Endothelial cell of umbilical vein (primary cell): Measurements from ENCODE around the gene MATN1. TPM values are rescaled to one million over a fixed set of nuclear protein-coding genes. Genes with fewer than 3 reads are reported as not detected.

Experiments
- BruUV-seq: library from RNA; stranded (reverse); fragments of 400-500 nt; replicated peaks from 2 replicates; lab custom pipeline; 2021; lab: Mats Ljungman, UMichigan
- CTCF ChIA-PET: fragments of 300-600, 350-600 bp; sonication (Branson Sonifier 250); formaldehyde crosslinking; loops from one replicate; lab custom pipeline; 2021; ENCODE audit warnings: antibody characterized with exemption, inconsistent platforms; lab: Charles Lee
- POLR2A ChIA-PET: fragments of 300-600, 350-600 bp; sonication (Branson Sonifier 250); formaldehyde crosslinking; loops from one replicate; lab custom pipeline; 2021; ENCODE audit warnings: antibody characterized with exemption, inconsistent platforms; lab: Charles Lee
- DNase-seq: peaks from one replicate; pipeline ENCODE4 v3.0.0-alpha.2; 2011; ENCODE audit warnings: low read depth, low spot score
- FAIRE-seq: peaks from 2 replicates; lab custom pipeline; 2011; peaks lifted over from hg19 to GRCh38; lab: Jason Lieb, UNC
- H2AFZ ChIP-seq: 2 replicates; pipeline ENCODE4 v1.6.0; 2012; ENCODE audit warnings: low read depth, low read length, control low read depth, inconsistent platforms
- H3K27ac ChIP-seq: 2 replicates; pipeline ENCODE4 v1.5.1; 2011; ENCODE audit warnings: low read depth, mild to moderate bottlenecking, control low read depth, low read length, moderate library complexity; ENCODE audit not compliant: insufficient read depth
- H3K27me3 ChIP-seq, 2 experiments: 2 replicates each; pipeline versions ENCODE4 v1.6.0 to v1.6.1; 2011; ENCODE audit warnings: low read length in 2 of 2, mixed read lengths in 1 of 2; ENCODE audit not compliant: control insufficient read depth in 2 of 2, insufficient read depth in 2 of 2
- H3K36me3 ChIP-seq, 2 experiments: 2 replicates in 1 of 2; 3 replicates in 1 of 2; pipeline ENCODE4 v1.5.1; 2011; ENCODE audit warnings: low read length in 2 of 2, mild to moderate bottlenecking in 1 of 2, moderate library complexity in 1 of 2; ENCODE audit not compliant: control insufficient read depth in 2 of 2, insufficient read depth in 2 of 2; ENCODE audit errors: extremely low read depth in 1 of 2
- H3K4me1 ChIP-seq: 3 replicates; pipeline ENCODE4 v1.5.1; 2011; ENCODE audit warnings: mild to moderate bottlenecking, low read length; ENCODE audit not compliant: control insufficient read depth, insufficient read depth; ENCODE audit errors: extremely low read depth
- H3K4me2 ChIP-seq: 2 replicates; pipeline ENCODE4 v1.6.1; 2011; ENCODE audit warnings: low read length, control low read depth, mixed read lengths; ENCODE audit not compliant: insufficient read depth
- H3K4me3 ChIP-seq, 3 experiments: fragments of 200-600 bp in 1 of 3; sonication (generic), shearing (Covaris generic) in 1 of 3; replicated peaks in 1 of 3; 2 replicates each; pipeline ENCODE4 v1.5.1; 2011 to 2016; ENCODE audit warnings: control low read depth in 3 of 3, low read length in 3 of 3, mild to moderate bottlenecking in 2 of 3, inconsistent platforms in 1 of 3, low read depth in 1 of 3, moderate library complexity in 1 of 3; ENCODE audit not compliant: insufficient read depth in 1 of 3
- H3K79me2 ChIP-seq: 2 replicates; pipeline ENCODE4 v1.6.0; 2012; ENCODE audit warnings: low read length, inconsistent platforms; ENCODE audit not compliant: control insufficient read depth, insufficient read depth
- H3K9ac ChIP-seq: replicated peaks from 2 replicates; pipeline ENCODE3; 2011; ENCODE audit warnings: low read length, control low read depth; ENCODE audit not compliant: insufficient read depth; ENCODE audit errors: extremely low read depth
- H3K9me1 ChIP-seq: replicated peaks from 3 replicates; pipeline ENCODE4 v1.6.0; 2011; ENCODE audit warnings: mild to moderate bottlenecking, low read length; ENCODE audit not compliant: control insufficient read depth, insufficient read depth; ENCODE audit errors: extremely low read depth
- H3K9me3 ChIP-seq: replicated peaks from 2 replicates; pipeline ENCODE4 v1.5.1; 2012; ENCODE audit warnings: low read length, inconsistent platforms; ENCODE audit not compliant: control insufficient read depth, insufficient read depth
- H4K20me1 ChIP-seq: replicated peaks from 2 replicates; pipeline ENCODE3; 2011; ENCODE audit warnings: mild to moderate bottlenecking, low read length; ENCODE audit not compliant: control insufficient read depth, insufficient read depth; ENCODE audit errors: extremely low read depth
- EZH2 ChIP-seq: IDR thresholded peaks from 2 replicates; pipeline ENCODE4 v1.6.1; 2012; ENCODE audit warnings: borderline replicate concordance, low read depth, mild to moderate bottlenecking, moderate library complexity, low read length, inconsistent platforms; ENCODE audit not compliant: severe bottlenecking
- FOS ChIP-seq: IDR thresholded peaks from 2 replicates; pipeline ENCODE4 v1.6.1; 2011; ENCODE audit warnings: mild to moderate bottlenecking, low read length, moderate library complexity, borderline replicate concordance; ENCODE audit not compliant: insufficient read depth
- GATA2 ChIP-seq: IDR thresholded peaks from 2 replicates; pipeline ENCODE4 v1.7.0; 2011; ENCODE audit warnings: low read depth, mild to moderate bottlenecking, moderate library complexity, mixed read lengths, low read length; ENCODE audit not compliant: insufficient read length, insufficient read depth
- JUN ChIP-seq: IDR thresholded peaks from 2 replicates; pipeline ENCODE4 v1.6.1; 2011; ENCODE audit warnings: borderline replicate concordance, low read depth; ENCODE audit not compliant: insufficient read length, insufficient read depth
- MYC ChIP-seq: IDR thresholded peaks from one replicate; pipeline ENCODE4 v1.6.1; 2011; ENCODE audit warnings: mild to moderate bottlenecking, low read depth, low read length
- POLR2A ChIP-seq: IDR thresholded peaks from 2 replicates; pipeline ENCODE4 v1.6.1; 2012; ENCODE audit warnings: low read depth, mild to moderate bottlenecking, control low read depth, low read length
- POLR2AphosphoS5 ChIP-seq: IDR thresholded peaks from 2 replicates; pipeline ENCODE4 v1.6.1; 2012; ENCODE audit warnings: low read depth, mild to moderate bottlenecking, control low read depth, low read length, moderate library complexity; ENCODE audit not compliant: insufficient read depth
- dilution Hi-C: fragments of 300-500 bp; cut with MboI; formaldehyde crosslinking; loops from one replicate; pipeline ENCODE4 v1.15.0; 2019; ENCODE audit warnings: low sequenced_read_pairs; ENCODE audit not compliant: extremely low pct_ligation_motif_present
- intact Hi-C: fragments of 100-400 bp; cut with micrococcal nuclease; formaldehyde crosslinking; loops from one replicate; pipeline ENCODE4 v1.10.0; 2022
- polyA plus RNA-seq, 4 experiments: library from polyadenylated mRNA; depleted of rRNA in 3 of 4; stranded (reverse) in 3 of 4; unstranded in 1 of 4; fragments of >200 nt; gene quantifications; 2 replicates each; pipeline versions ENCODE4 v1.2.1 to v1.2.3, GENCODE V29; 2011 to 2012; ENCODE audit warnings: missing spikeins in 1 of 4
- total RNA-seq: library from RNA; stranded (reverse); gene quantifications from 2 replicates; pipeline ENCODE4 v1.2.3, GENCODE V29; 2021
- TF ChIP-seq, protein P1 (sequence below): IDR thresholded peaks from 2 replicates; pipeline ENCODE4 v1.6.1; 2011; ENCODE audit not compliant: insufficient read depth, insufficient read length
- TF ChIP-seq, protein P2 (sequence below), 2 donors: IDR thresholded peaks; 1 replicate in 1 of 2; 2 replicates in 1 of 2; pipeline ENCODE4 v1.5.1; 2011; ENCODE audit warnings: low read length in 2 of 2, mild to moderate bottlenecking in 2 of 2, moderate library complexity in 2 of 2, control low read depth in 1 of 2, inconsistent platforms in 1 of 2, low read depth in 1 of 2; ENCODE audit not compliant: insufficient read depth in 1 of 2; ENCODE audit errors: extremely low read depth in 1 of 2

Gene MATN1
- total and polyA plus RNA-seq, 2 donors (not counting 3 experiments of a cell fraction or from before 2014, with no cell fraction given) = 0.29 to 0.36 TPM

DNA sequence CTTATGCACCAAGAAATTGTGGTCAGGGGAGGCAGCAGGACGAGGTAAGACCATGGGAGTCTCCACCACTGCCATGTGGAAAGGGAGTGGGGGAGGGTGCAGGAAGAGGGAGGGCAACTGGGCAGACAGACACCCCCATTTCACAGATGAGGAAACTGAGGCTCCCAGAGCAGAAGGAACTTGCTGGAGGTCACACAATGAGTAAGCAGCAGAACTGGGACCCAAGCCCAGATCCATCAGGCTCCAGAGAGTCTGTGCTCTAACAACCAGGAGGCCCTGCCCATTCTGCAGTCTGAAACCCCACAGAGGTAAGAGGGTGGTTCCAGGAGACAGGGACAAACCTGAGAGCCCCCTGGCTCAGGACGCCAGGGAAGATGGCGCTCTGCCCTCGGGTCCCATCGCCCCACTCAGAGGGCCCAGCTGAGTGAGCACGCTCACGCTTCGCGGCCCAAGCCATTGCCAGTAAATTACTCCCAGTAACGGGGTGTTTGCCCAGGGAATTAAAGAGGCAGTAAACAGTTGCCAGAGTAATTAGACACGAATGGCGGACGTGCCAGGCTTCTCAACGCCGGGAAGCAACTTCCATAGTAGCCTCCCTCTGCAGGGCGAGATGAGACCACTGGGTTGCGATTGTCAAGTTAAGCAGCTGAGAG, 59.2 kb downstream of the MATN1 start:
- intact Hi-C loops (no loop called here), dilution Hi-C loops (no loop called here)
- ChIA-PET POLR2A (no interaction called here), CTCF (no interaction called here)
- no peaks in the 10 kb centered on the region for H3K4me1 ChIP-seq
- H2AFZ ChIP-seq = no peak overlapping the region
- FAIRE-seq = no peak
- H3K9me3 ChIP-seq = no peaks in the 10 kb centered on the region
- H3K9me1 ChIP-seq = no peaks in the 10 kb centered on the region
- no TSS peak for BruUV-seq
- H3K4me2 ChIP-seq = no peak overlapping the region
- no peak for DNase-seq
- no peaks in the 10 kb centered on the region for H4K20me1 ChIP-seq
- H3K4me3 ChIP-seq = no peak overlapping the region
- H3K36me3 ChIP-seq = no peaks in the 10 kb centered on the region
- no peaks in the 10 kb centered on the region for H3K79me2 ChIP-seq
- TF ChIP-seq POLR2A = no peak
- TF ChIP-seq, protein P1, sequence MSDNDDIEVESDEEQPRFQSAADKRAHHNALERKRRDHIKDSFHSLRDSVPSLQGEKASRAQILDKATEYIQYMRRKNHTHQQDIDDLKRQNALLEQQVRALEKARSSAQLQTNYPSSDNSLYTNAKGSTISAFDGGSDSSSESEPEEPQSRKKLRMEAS = no peak
- no peak for TF ChIP-seq FOS
- no peak for TF ChIP-seq GATA2
- no peak for TF ChIP-seq MYC
- TF ChIP-seq EZH2 = no peak
- TF ChIP-seq POLR2AphosphoS5 = no peak
- TF ChIP-seq JUN = no peak
- TF ChIP-seq, protein P2, sequence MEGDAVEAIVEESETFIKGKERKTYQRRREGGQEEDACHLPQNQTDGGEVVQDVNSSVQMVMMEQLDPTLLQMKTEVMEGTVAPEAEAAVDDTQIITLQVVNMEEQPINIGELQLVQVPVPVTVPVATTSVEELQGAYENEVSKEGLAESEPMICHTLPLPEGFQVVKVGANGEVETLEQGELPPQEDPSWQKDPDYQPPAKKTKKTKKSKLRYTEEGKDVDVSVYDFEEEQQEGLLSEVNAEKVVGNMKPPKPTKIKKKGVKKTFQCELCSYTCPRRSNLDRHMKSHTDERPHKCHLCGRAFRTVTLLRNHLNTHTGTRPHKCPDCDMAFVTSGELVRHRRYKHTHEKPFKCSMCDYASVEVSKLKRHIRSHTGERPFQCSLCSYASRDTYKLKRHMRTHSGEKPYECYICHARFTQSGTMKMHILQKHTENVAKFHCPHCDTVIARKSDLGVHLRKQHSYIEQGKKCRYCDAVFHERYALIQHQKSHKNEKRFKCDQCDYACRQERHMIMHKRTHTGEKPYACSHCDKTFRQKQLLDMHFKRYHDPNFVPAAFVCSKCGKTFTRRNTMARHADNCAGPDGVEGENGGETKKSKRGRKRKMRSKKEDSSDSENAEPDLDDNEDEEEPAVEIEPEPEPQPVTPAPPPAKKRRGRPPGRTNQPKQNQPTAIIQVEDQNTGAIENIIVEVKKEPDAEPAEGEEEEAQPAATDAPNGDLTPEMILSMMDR (IDR thresholded peaks at IDR 0.05; ENCODE audit: extremely low read depth in 1 of 2, insufficient read depth in 1 of 2, low read depth in 1 of 2, low read length in 2 of 2) = no peak
- no peak overlapping the region for H3K9ac ChIP-seq
- no peak overlapping the region for H3K27ac ChIP-seq
- H3K27me3 ChIP-seq = no peaks in the 10 kb centered on the region
